Activated T-cell treated with anti-CD3 and anti-CD28 coated beads for 1 hour (primary cell): ENCODE measurements around the gene MUL1.
"Not testable (repeated sequence)": the region's sequence is repeated elsewhere in the genome, so short reads cannot be mapped to it uniquely, and the experiment has no call there.

Source experiments
- DNase-seq: peaks from one replicate; pipeline ENCODE4 v3.0.0-alpha.2; 2020; ENCODE audit warnings: low read depth

MUL1 gene, protein sequence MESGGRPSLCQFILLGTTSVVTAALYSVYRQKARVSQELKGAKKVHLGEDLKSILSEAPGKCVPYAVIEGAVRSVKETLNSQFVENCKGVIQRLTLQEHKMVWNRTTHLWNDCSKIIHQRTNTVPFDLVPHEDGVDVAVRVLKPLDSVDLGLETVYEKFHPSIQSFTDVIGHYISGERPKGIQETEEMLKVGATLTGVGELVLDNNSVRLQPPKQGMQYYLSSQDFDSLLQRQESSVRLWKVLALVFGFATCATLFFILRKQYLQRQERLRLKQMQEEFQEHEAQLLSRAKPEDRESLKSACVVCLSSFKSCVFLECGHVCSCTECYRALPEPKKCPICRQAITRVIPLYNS

GRCh38 chr1:20507564-20508410, at the start of gene MUL1:
MUL1 (minus strand) TSS chr1:20508151; CDS start chr1:20508024, 127 bp downstream.
- peak; percentile 90 for DNase-seq

- no peak for DNase-seq
Measured at GRCh38 chr1:20555758-20556120, 47.8 kb upstream of the MUL1 start.

DNA sequence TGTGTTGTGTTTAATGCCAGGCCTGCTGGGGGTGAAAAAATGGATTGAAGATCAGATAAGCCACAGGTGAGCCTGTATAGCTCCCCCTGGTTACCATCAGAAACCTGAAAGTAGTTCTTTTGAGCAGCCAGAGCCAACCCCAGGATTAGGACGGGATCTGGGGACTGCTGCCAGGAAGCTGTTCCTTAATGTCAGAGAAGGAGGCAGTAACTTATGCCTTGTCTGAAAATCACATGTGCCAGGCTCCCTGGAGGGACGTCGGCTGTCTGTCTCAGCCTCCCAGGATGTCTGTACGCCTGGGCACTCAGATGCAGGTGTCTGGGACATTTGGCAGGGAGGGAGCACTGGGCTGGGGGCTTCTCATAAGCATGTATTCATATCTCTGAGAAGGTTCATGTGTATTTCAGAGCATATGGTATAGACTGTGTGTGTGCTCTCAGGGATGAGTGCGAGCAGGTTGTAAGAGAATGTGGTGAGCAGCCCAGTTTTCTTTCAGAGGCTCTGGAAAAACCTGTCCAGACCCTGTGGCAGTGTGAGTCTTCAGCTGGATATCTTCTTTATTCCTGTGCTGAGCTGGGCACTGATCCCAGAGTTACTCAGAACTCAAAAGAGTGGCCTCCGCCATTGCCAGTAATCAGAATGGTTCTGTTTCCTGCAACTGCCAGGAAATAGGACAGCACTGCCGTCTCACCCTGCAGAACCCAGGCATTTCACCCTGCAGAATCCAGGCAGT, 47.2 kb upstream of the MUL1 start:
- no peak for DNase-seq

DNA sequence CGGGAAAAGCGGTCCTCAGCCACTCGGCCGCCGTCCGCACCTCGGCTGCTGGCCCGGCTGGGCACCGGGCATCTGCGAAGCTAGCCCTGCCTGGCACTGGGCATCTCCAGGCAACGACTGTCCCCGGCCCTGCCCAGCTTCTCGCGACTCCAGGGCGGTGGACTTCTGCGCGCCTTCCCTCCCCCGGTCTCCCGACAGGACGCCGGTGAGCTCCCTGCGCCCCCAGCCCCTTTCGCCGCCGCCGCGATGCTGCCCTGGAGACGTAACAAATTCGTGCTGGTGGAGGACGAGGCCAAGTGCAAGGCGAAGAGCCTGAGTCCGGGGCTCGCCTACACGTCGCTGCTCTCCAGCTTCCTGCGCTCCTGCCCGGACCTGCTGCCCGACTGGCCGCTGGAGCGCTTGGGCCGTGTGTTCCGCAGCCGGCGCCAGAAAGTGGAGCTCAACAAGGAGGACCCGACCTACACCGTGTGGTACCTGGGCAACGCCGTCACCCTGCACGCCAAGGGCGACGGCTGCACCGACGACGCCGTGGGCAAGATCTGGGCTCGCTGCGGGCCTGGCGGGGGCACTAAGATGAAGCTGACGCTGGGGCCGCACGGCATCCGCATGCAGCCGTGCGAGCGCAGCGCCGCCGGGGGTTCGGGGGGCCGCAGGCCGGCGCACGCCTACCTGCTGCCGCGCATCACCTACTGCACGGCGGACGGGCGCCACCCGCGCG, 44.9 kb upstream of the MUL1 start:
- DNase-seq: no peak

DNA sequence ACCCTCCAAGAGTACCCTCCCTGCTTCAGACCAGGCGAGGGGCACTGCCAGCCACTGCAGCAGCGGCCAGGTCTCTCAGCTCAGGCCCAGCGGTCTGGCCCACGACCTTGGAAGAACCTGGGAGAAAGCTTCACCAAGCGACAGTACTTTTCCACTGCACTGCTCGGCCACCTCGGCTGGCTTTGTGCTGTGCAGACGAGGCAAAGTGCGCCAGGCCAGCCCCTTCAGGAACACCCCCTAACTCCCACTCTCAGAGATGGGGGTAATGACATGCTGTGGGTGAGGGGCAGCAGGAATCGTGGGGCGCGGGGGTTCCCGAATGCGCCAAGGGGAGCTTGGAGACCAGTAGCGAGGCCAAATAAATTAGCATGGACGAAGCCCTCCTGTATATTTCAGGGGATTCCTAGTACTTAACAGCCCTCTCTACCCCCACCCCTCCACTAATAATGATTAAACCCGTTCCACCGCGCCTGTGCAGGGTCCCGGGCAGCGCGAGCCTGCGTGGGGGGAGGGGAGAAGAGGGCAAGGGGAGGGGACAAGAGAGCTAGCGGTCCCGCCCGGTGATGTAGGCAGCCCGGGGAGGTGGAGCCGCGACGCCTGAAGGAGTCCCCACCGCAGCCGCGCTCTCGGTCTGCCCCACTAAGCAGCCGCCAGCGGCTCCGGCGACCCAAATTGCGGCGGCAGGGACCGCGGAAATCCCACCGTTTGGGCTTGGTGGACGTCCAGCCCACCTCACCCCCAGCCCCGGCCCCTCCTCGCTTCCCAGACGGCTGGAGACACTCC, 44.2 kb upstream of the MUL1 start, which contains the start of gene FAM43B:
Gene FAM43B, plus strand, starts transcription at position 629 of the 783 bp plus-strand sequence. CDS start 401 bp downstream, outside the sequence.
- no peak for DNase-seq

GRCh38 chr1:20551161-20551560, 43.2 kb upstream of the MUL1 start:
- DNase-seq: no peak

DNA sequence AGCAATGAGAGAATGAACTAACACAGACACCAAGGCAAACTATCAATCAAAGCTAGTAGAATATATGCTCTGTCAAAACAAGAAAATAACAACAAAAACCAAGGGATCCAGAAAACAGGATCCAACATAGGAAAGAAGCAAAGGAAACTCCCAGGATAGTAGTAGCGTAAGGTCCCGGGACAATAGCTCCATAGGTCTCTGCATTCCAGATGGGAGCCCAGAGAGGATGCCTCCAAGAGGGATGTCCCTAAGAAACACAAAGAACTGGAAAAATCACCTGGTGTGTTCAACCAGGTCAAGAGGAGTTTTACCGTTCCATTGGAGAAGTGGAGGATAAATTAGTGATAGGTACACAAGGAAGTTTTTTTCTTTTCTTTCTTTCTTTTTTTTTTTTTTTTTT, 38.7 kb upstream of the MUL1 start:
- DNase-seq: no peak

- DNase-seq: no peak
Measured at GRCh38 chr1:20540281-20540680, 32.3 kb upstream of the MUL1 start.

GRCh38 chr1:20538760-20539551, 31.0 kb upstream of the MUL1 start:
- DNase-seq: no peak

GRCh38 chr1:20538227-20538626, 30.3 kb upstream of the MUL1 start:
- DNase-seq: no peak

- DNase-seq: no peak
Measured at GRCh38 chr1:20534659-20535417, 26.9 kb upstream of the MUL1 start.

- no peak for DNase-seq
Measured at GRCh38 chr1:20533635-20534034, 25.7 kb upstream of the MUL1 start.

- DNase-seq: no peak
Measured at GRCh38 chr1:20530901-20531300, 22.9 kb upstream of the MUL1 start.

- no peak for DNase-seq
Measured at GRCh38 chr1:20530306-20530705, 22.4 kb upstream of the MUL1 start.

DNA sequence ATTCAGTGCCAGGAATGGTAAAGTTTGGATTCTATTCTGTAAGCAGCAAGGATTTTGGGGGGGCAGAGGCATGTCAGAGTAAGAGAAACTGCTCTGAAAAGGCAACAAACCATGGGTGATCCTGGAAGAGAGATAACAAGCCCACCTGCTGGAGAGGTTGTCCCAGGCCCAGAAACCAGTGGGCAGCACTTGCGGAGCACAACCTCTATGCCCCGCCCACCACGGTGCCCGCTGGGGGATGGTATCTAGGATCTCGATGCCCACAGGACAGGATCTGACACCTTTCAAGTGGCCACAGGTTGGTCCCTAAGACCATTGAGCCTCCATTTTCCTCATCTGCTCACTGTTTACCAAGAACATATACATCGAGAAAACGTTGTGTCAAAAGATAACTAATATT, 20.3 kb upstream of the MUL1 start:
- DNase-seq: no peak

DNA sequence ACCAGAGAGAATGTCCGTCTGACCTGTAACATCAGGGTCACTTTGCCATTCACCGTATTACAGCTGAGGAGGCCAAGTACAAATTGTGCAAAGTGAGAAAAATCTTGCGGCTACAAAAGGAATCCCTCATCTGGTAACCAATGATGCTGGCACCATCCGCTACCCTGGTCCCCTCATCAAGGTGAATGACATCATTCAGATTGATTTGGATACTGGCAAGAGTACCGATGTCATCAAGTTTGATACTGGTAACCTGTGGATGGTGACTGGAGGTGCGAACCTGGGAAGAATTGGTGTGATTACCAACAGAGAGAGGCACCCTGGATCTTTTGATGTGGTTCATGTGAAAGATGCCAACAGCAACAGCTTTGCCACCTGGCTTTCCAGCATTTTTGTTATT, 18.3 kb upstream of the MUL1 start:
- no peak for DNase-seq

DNA sequence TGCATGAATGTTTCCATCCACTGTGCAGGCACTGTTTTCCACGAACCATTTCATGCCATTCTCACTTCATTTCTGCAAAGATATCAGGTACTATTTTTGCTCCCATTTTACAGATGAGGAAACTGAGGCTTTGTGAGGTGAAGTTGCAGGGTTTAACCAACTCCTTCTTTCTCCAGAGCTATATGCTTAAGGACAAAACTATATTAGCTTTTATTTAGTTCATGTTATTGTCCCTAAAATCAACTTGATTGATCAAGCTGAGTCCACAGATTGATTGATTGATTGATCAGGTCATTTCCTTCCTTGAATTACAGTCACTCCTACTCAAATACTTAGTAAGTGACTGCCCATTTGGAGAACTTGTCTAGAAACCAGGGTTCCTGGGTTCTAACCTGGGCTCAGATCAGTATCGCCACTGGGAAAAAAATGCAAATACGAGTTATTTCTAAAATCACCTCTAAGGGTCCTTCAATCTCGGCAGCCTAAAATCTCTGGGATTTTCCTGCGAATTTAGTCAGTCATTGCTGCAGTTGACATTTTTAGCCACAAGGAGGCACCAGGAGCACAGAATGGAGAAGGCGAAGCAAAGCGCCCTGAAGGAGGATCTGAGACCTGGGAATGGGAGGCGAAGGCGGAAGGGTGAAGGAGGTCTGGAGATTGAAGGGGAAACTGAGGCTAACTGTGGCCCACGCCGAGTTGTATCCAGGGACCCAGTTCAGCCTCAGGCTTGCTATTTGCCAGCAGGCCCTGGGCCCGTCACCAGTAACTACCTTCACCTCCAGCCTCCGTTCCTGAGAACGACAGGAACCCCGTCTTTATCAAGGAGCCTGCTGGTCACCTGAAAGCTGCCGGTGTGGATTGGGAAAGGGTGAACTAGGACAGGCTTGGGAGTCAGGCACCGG, 14.3 kb upstream of the MUL1 start:
- DNase-seq: peak; percentile 53

GRCh38 chr1:20519609-20520262, 11.8 kb upstream of the MUL1 start:
- not testable (repeated sequence) for DNase-seq
